Endothelial cell (in vitro differentiated cells): ENCODE data around the gene GRM6. TPM values are rescaled to one million over a fixed set of nuclear protein-coding genes. Genes with fewer than 3 reads are reported as not detected.
A peak's percentile ranks its signal among the peaks of the same experiment; 100 is the strongest.

ENCODE experiments used
- DNase-seq: peaks from one replicate; pipeline ENCODE4 v3.0.0; 2021; ENCODE audit warnings: low spot score
- H3K27ac Mint-ChIP-seq: one replicate; pipeline ENCODE4 v1.8.0; 2021; ENCODE audit warnings: mixed read lengths, inconsistent platforms; ENCODE audit not compliant: unreplicated experiment
- H3K27me3 Mint-ChIP-seq: one replicate; pipeline ENCODE4 v1.8.0; 2021; ENCODE audit warnings: mild to moderate bottlenecking, moderate library complexity, mixed read lengths, inconsistent platforms; ENCODE audit not compliant: unreplicated experiment
- H3K36me3 Mint-ChIP-seq: one replicate; pipeline ENCODE4 v1.8.0; 2021; ENCODE audit warnings: mild to moderate bottlenecking, low read depth, mixed read lengths, inconsistent platforms; ENCODE audit not compliant: unreplicated experiment
- H3K4me1 Mint-ChIP-seq: one replicate; pipeline ENCODE4 v1.8.0; 2021; ENCODE audit warnings: mild to moderate bottlenecking, mixed read lengths, inconsistent platforms; ENCODE audit not compliant: unreplicated experiment
- H3K4me3 Mint-ChIP-seq: one replicate; pipeline ENCODE4 v1.8.0; 2021; ENCODE audit warnings: mild to moderate bottlenecking, mixed read lengths, inconsistent platforms; ENCODE audit not compliant: unreplicated experiment
- H3K9me3 Mint-ChIP-seq: one replicate; pipeline ENCODE4 v1.8.0; 2021; ENCODE audit warnings: mixed read lengths, inconsistent platforms; ENCODE audit not compliant: unreplicated experiment
- CTCF ChIP-seq: fragments of 200-600 bp; sonication (generic); IDR thresholded peaks from one replicate; pipeline ENCODE4 v1.5.0; 2021; ENCODE audit warnings: antibody characterized with exemption; ENCODE audit not compliant: unreplicated experiment
- total RNA-seq: library from RNA; stranded (reverse); fragmentation: NEBNext Ultra II Directional; extraction: Animal tissue kit (Norgen Biotek cat#: 25700); gene quantifications from one replicate; pipeline ENCODE4 v1.2.1, GENCODE V29; 2021; ENCODE audit not compliant: unreplicated experiment

Gene GRM6
- total RNA-seq, 1 donor from 2014 or later, result not detected

GRCh38 chr5:178986326-178986960 lies 8.7 kb downstream of the GRM6 start:
- DNase-seq, result no peak
- H3K4me3 Mint-ChIP-seq, result no peak overlapping the region
- peaks cover 39% of the 10 kb centered on the region for H3K9me3 Mint-ChIP-seq

GRCh38 chr5:178984145-178985072 lies 10.7 kb downstream of the GRM6 start:
- H3K27ac Mint-ChIP-seq, result no peak overlapping the region
- TF ChIP-seq CTCF, result no peak
- H3K4me1 Mint-ChIP-seq, result no peaks in the 10 kb centered on the region
- peaks cover 45% of the 10 kb centered on the region for H3K9me3 Mint-ChIP-seq
- peaks cover 35% of the 10 kb centered on the region for H3K36me3 Mint-ChIP-seq
- H3K27me3 Mint-ChIP-seq, result peaks cover 15% of the 10 kb centered on the region
- H3K4me3 Mint-ChIP-seq, result no peak overlapping the region
- DNase-seq, result no peak

More at GRCh38 chr5:178986326-178986960, 8.7 kb downstream of the GRM6 start:
- no peak for TF ChIP-seq CTCF
- Mint-ChIP-seq H3K27me3 (peaks cover 12% of the 10 kb centered on the region), H3K4me1 (no peaks in the 10 kb centered on the region), H3K27ac (no peak overlapping the region), H3K36me3 (peaks cover 31% of the 10 kb centered on the region)

GRCh38 chr5:178983728-178984127 lies 11.4 kb downstream of the GRM6 start:
- Mint-ChIP-seq H3K4me3 (no peak overlapping the region), H3K36me3 (peaks cover 36% of the 10 kb centered on the region), H3K9me3 (peaks cover 46% of the 10 kb centered on the region), H3K4me1 (no peaks in the 10 kb centered on the region), H3K27me3 (peaks cover 17% of the 10 kb centered on the region), H3K27ac (no peak overlapping the region)
- no peak for DNase-seq
- no peak for TF ChIP-seq CTCF

- no peak overlapping the region for H3K27ac Mint-ChIP-seq
- peaks cover 17% of the 10 kb centered on the region for H3K27me3 Mint-ChIP-seq
- H3K4me3 Mint-ChIP-seq, result no peak overlapping the region
- peaks cover 34% of the 10 kb centered on the region for H3K36me3 Mint-ChIP-seq
- DNase-seq, result no peak
- no peaks in the 10 kb centered on the region for H3K4me1 Mint-ChIP-seq
- H3K9me3 Mint-ChIP-seq, result peaks cover 47% of the 10 kb centered on the region
- no peak for TF ChIP-seq CTCF
These were observed 12.2 kb downstream of the GRM6 start for GRCh38 chr5:178982941-178983340.

- peaks cover 52% of the 10 kb centered on the region for H3K9me3 Mint-ChIP-seq
- peak overlapping the region; percentile 15 for H3K4me3 Mint-ChIP-seq
- no peak for TF ChIP-seq CTCF
These were observed 13.7 kb downstream of the GRM6 start for GRCh38 chr5:178981381-178981780.

More at GRCh38 chr5:178981381-178981780, 13.7 kb downstream of the GRM6 start:
- Mint-ChIP-seq H3K27me3 (peaks cover 14% of the 10 kb centered on the region), H3K36me3 (peaks cover 38% of the 10 kb centered on the region), H3K4me1 (no peaks in the 10 kb centered on the region), H3K27ac (no peak overlapping the region)
- no peak for DNase-seq
